Liver (tissue), 9 donors: ENCODE data around the gene THEM5. TPM values are rescaled to one million over a fixed set of nuclear protein-coding genes. Genes with fewer than 3 reads are reported as not detected.

Source experiments
- DNase-seq: peaks from one replicate; pipeline ENCODE4 v3.0.0-alpha.2; 2017; ENCODE audit warnings: low spot score
- H3K27ac ChIP-seq, 2 donors: one replicate each; pipeline ENCODE4 v1.7.0; 2013; ENCODE audit warnings: inconsistent platforms in 2 of 2, low read length in 2 of 2, control low read depth in 1 of 2, low read depth in 1 of 2, mild to moderate bottlenecking in 1 of 2
- H3K27me3 ChIP-seq, 4 donors: one replicate each; pipeline versions ENCODE4 v1.6.1 to v1.7.0; 2013; ENCODE audit warnings: low read length in 3 of 4, inconsistent platforms in 1 of 4, mild to moderate bottlenecking in 1 of 4, moderate library complexity in 1 of 4; ENCODE audit not compliant: control insufficient read depth in 4 of 4, insufficient read depth in 4 of 4
- H3K36me3 ChIP-seq, 4 donors: one replicate each; pipeline versions ENCODE4 v1.6.1 to v1.7.0; 2013; ENCODE audit warnings: low read length in 3 of 4, mild to moderate bottlenecking in 3 of 4, low read depth in 1 of 4, moderate library complexity in 1 of 4; ENCODE audit not compliant: control insufficient read depth in 4 of 4, insufficient read depth in 3 of 4
- H3K4me1 ChIP-seq, 4 donors: one replicate each; pipeline versions ENCODE4 v1.6.1 to v1.7.0; 2013; ENCODE audit warnings: low read length in 3 of 4, mild to moderate bottlenecking in 3 of 4, moderate library complexity in 1 of 4; ENCODE audit not compliant: control insufficient read depth in 4 of 4, insufficient read depth in 4 of 4
- H3K4me3 ChIP-seq, 3 donors: one replicate each; pipeline versions ENCODE4 v1.6.1 to v1.7.0; 2013; ENCODE audit warnings: low read length in 3 of 3, control low read depth in 1 of 3, low read depth in 1 of 3, mild to moderate bottlenecking in 1 of 3
- H3K9ac ChIP-seq, 2 donors: one replicate each; pipeline ENCODE4 v1.7.0; 2013; ENCODE audit warnings: low read length in 2 of 2, mild to moderate bottlenecking in 2 of 2, moderate library complexity in 2 of 2, control low read depth in 1 of 2, low read depth in 1 of 2
- H3K9me3 ChIP-seq, 4 donors: one replicate each; pipeline versions ENCODE4 v1.6.1 to v1.7.0; 2013; ENCODE audit warnings: low read length in 3 of 4; ENCODE audit not compliant: control insufficient read depth in 4 of 4
- CTCF ChIP-seq: fragments of 150-350 bp; IDR thresholded peaks from 2 replicates; pipeline ENCODE4 v1.5.1; 2017; ENCODE audit warnings: improper control_type of control experiment, low read depth, low read length; ENCODE audit not compliant: missing input control
- EGR1 ChIP-seq, 2 donors: IDR thresholded peaks; 2 replicates each; pipeline ENCODE4 v1.6.1; 2016 to 2018; ENCODE audit warnings: antibody characterized with exemption in 2 of 2, low read depth in 2 of 2
- FOXA2 ChIP-seq: IDR thresholded peaks from 2 replicates; pipeline ENCODE4 v1.6.1; 2016; ENCODE audit warnings: antibody characterized with exemption
- GABPA ChIP-seq, 2 donors: IDR thresholded peaks in 1 of 2; conservative IDR thresholded peaks in 1 of 2; 2 replicates each; pipeline ENCODE4 v1.6.1; 2016; ENCODE audit warnings: antibody characterized with exemption in 2 of 2, mild to moderate bottlenecking in 1 of 2, moderate library complexity in 1 of 2
- HNF4G ChIP-seq: IDR thresholded peaks from 2 replicates; pipeline ENCODE4 v1.6.1; 2016; ENCODE audit warnings: antibody characterized with exemption
- JUND ChIP-seq, 2 donors: IDR thresholded peaks; 2 replicates each; pipeline ENCODE4 v1.6.1; 2016; ENCODE audit warnings: antibody characterized with exemption in 2 of 2
- NR2F2 ChIP-seq: IDR thresholded peaks from 2 replicates; pipeline ENCODE4 v1.6.1; 2016; ENCODE audit warnings: antibody characterized with exemption
- RXRA ChIP-seq, 2 donors: IDR thresholded peaks; 2 replicates each; pipeline ENCODE4 v1.6.1; 2017 to 2018; ENCODE audit warnings: antibody characterized with exemption in 2 of 2, mild to moderate bottlenecking in 1 of 2
- SP1 ChIP-seq: IDR thresholded peaks from 2 replicates; pipeline ENCODE4 v1.6.1; 2018; ENCODE audit warnings: antibody characterized with exemption, mild to moderate bottlenecking
- TAF1 ChIP-seq: conservative IDR thresholded peaks from 2 replicates; pipeline ENCODE4 v1.6.1; 2016; ENCODE audit warnings: antibody characterized with exemption, mild to moderate bottlenecking
- YY1 ChIP-seq: IDR thresholded peaks from 2 replicates; pipeline ENCODE4 v1.6.1; 2016; ENCODE audit warnings: antibody characterized with exemption, mild to moderate bottlenecking
- WGBS: extraction: QIAGEN DNeasy Blood & Tissue Kit; methylation state at CpG from one replicate; pipeline ENCODE4 v1.1.7; 2013; 5-methylcytosine and 5-hydroxymethylcytosine counted together
- polyA plus RNA-seq, 2 donors: library from polyadenylated mRNA; stranded (reverse) in 1 of 2; unstranded in 1 of 2; fragments of 200-250 nt in 1 of 2; fragments of >200 nt in 1 of 2; fragmentation: Nextera tagmentation in 1 of 2; extraction: Ambion mirVana in 1 of 2; gene quantifications; one replicate each; pipeline versions ENCODE4 v1.2.1 to v1.2.3, GENCODE V29; 2013 to 2015
- total RNA-seq, 2 donors: library from RNA; depleted of rRNA; stranded (reverse); fragments of >200 nt; gene quantifications; one replicate each; pipeline ENCODE4 v1.2.3, GENCODE V29; 2014
- TF ChIP-seq, protein P1 (sequence below): IDR thresholded peaks from 2 replicates; pipeline ENCODE4 v1.6.1; 2016; ENCODE audit warnings: antibody characterized with exemption, mild to moderate bottlenecking
- TF ChIP-seq, protein P2 (sequence below): IDR thresholded peaks from 2 replicates; pipeline ENCODE4 v1.6.1; 2016; ENCODE audit warnings: antibody characterized with exemption
- donor health status: healthy.
- donor health status: healthy.
- donor health status: healthy.
- donor health status: healthy.
- donor health status: healthy.

THEM5 gene
- total and polyA plus RNA-seq, 4 donors, result 0.09 TPM; not detected in 3

DNA sequence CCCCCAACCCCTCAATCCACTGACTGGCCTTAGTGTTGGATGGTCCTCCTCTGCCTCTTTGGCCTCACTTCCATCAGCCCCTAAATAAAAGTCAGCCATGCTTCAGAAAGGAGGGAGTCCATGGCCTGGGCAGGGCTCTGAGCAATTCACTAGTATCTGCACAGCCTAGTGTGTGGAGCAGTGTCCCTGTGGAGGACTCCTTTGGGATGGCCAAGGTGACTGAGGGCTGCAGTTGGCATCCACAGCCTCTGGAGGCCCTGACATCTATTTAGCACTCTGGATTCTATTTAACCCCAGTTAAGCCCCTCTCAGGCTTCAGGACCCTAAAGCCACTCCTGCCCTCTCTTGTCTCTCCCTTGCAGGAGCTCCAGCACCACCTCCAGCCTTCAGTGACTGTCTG, 3.6 kb downstream of the THEM5 start:
- Histone ChIP-seq H3K4me1 (peaks cover 0 to 4% (median 0%) of the 10 kb centered on the region in 4 donors), H3K9me3 (no peaks in the 10 kb centered on the region), H3K27me3 (no peaks in the 10 kb centered on the region), H3K4me3 (no peak overlapping the region), H3K27ac (no peak overlapping the region), H3K9ac (no peak overlapping the region), H3K36me3 (no peaks in the 10 kb centered on the region)
- DNase-seq, result no peak
- TF ChIP-seq TAF1 (no peak), NR2F2 (no peak), GABPA (IDR thresholded peaks at IDR 0.05 in 1 of 2, conservative IDR thresholded peaks at IDR 0.05 in 1 of 2) (no peak), HNF4G (no peak), FOXA2 (no peak), YY1 (no peak), EGR1 (IDR thresholded peaks at IDR 0.05; ENCODE audit: low read depth in 2 of 2) (no peak), JUND (IDR thresholded peaks at IDR 0.05) (no peak), CTCF (no peak), RXRA (IDR thresholded peaks at IDR 0.05) (no peak)
- TF ChIP-seq, protein P1, sequence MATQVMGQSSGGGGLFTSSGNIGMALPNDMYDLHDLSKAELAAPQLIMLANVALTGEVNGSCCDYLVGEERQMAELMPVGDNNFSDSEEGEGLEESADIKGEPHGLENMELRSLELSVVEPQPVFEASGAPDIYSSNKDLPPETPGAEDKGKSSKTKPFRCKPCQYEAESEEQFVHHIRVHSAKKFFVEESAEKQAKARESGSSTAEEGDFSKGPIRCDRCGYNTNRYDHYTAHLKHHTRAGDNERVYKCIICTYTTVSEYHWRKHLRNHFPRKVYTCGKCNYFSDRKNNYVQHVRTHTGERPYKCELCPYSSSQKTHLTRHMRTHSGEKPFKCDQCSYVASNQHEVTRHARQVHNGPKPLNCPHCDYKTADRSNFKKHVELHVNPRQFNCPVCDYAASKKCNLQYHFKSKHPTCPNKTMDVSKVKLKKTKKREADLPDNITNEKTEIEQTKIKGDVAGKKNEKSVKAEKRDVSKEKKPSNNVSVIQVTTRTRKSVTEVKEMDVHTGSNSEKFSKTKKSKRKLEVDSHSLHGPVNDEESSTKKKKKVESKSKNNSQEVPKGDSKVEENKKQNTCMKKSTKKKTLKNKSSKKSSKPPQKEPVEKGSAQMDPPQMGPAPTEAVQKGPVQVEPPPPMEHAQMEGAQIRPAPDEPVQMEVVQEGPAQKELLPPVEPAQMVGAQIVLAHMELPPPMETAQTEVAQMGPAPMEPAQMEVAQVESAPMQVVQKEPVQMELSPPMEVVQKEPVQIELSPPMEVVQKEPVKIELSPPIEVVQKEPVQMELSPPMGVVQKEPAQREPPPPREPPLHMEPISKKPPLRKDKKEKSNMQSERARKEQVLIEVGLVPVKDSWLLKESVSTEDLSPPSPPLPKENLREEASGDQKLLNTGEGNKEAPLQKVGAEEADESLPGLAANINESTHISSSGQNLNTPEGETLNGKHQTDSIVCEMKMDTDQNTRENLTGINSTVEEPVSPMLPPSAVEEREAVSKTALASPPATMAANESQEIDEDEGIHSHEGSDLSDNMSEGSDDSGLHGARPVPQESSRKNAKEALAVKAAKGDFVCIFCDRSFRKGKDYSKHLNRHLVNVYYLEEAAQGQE, result no peak
- TF ChIP-seq, protein P2, sequence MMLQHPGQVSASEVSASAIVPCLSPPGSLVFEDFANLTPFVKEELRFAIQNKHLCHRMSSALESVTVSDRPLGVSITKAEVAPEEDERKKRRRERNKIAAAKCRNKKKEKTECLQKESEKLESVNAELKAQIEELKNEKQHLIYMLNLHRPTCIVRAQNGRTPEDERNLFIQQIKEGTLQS, result no peak

DNA sequence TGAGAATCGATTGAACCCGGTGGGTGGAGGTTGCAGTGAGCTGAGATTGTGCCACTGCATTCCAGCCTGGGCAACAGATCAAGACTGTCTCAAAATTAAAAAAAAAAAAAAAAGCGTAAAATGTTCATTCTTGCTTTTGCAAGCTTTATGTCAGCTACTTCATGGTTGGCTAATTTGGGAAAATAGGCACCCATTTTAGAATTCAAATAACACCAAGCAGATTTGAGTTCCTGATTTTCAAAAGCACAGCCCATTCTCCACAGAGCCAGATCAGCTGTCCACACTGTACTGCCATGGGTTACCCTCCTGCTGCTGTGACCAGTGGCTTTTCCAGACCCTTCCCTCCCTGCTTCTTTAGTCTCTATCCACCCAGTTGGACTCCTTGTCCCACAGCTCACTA, 4.4 kb downstream of the THEM5 start:
- no peak overlapping the region for H3K9ac ChIP-seq
- H3K4me3 ChIP-seq, result no peak overlapping the region
- TF ChIP-seq SP1 (no peak), FOXA2 (no peak), GABPA (IDR thresholded peaks at IDR 0.05 in 1 of 2, conservative IDR thresholded peaks at IDR 0.05 in 1 of 2) (no peak)
- TF ChIP-seq, protein P1, result no peak
- TF ChIP-seq, protein P2, result no peak
- no peaks in the 10 kb centered on the region for H3K36me3 ChIP-seq
- DNase-seq, result no peak
- 86% methylated on average over 3 of the region's 3 CpGs for WGBS
- H3K9me3 ChIP-seq, result no peaks in the 10 kb centered on the region
- H3K27ac ChIP-seq, result no peak overlapping the region
- no peaks in the 10 kb centered on the region for H3K27me3 ChIP-seq
- H3K4me1 ChIP-seq, result peaks cover 0 to 4% (median 0%) of the 10 kb centered on the region in 4 donors
